COLO829 (cell line): ENCODE results near the gene B4GALT6.

Experiments used
- DNase-seq: peaks from one replicate; pipeline ENCODE4 v3.0.0; 2012; ENCODE audit warnings: low spot score

The B4GALT6 gene

GRCh38 chr18:31658670-31659575, 25.5 kb downstream of the B4GALT6 start:
- DNase-seq: no peak

- DNase-seq: no peak
These were observed 26.3 kb downstream of the B4GALT6 start for GRCh38 chr18:31657823-31658669.

- DNase-seq: no peak
These were observed 27.6 kb downstream of the B4GALT6 start for GRCh38 chr18:31656754-31657153.

- DNase-seq: no peak
These were observed 29.0 kb downstream of the B4GALT6 start for GRCh38 chr18:31655354-31655753.

GRCh38 chr18:31652877-31653276, 31.5 kb downstream of the B4GALT6 start:
- DNase-seq: no peak

- no peak for DNase-seq
These were observed 32.0 kb downstream of the B4GALT6 start for GRCh38 chr18:31652357-31652756.

- DNase-seq: no peak
These were observed 33.0 kb downstream of the B4GALT6 start for GRCh38 chr18:31651369-31651768.

- DNase-seq: no peak
These were observed 34.2 kb downstream of the B4GALT6 start for GRCh38 chr18:31649978-31650719.

GRCh38 chr18:31649449-31649848, 34.9 kb downstream of the B4GALT6 start:
- no peak for DNase-seq

- DNase-seq: peak; percentile 65
These were observed 35.4 kb downstream of the B4GALT6 start for GRCh38 chr18:31648966-31649429.

- peak; percentile 40 for DNase-seq
These were observed 35.9 kb downstream of the B4GALT6 start for GRCh38 chr18:31648458-31648857.

- DNase-seq: no peak
These were observed 37.1 kb downstream of the B4GALT6 start for GRCh38 chr18:31647127-31647753.

GRCh38 chr18:31646332-31647126, 37.9 kb downstream of the B4GALT6 start:
- DNase-seq: peak; percentile 74

- DNase-seq: no peak
These were observed 39.0 kb downstream of the B4GALT6 start for GRCh38 chr18:31645411-31645810.

- DNase-seq: no peak
These were observed 41.4 kb downstream of the B4GALT6 start for GRCh38 chr18:31643003-31643402.

- no peak for DNase-seq
These were observed 46.9 kb downstream of the B4GALT6 start for GRCh38 chr18:31637445-31637844.

GRCh38 chr18:31636387-31636786, 48.0 kb downstream of the B4GALT6 start:
- DNase-seq: no peak

- DNase-seq: no peak
These were observed 50.1 kb downstream of the B4GALT6 start for GRCh38 chr18:31634331-31634713.

GRCh38 chr18:31633392-31634330, 50.7 kb downstream of the B4GALT6 start:
- DNase-seq: no peak

GRCh38 chr18:31632356-31632755, 52.0 kb downstream of the B4GALT6 start:
- DNase-seq: no peak
